Cardiac muscle cell (in vitro differentiated cells and primary cell): Measurements from ENCODE around the gene UGT1A10. TPM values are rescaled to one million over a fixed set of nuclear protein-coding genes. Genes with fewer than 3 reads are reported as not detected.
"Not testable (repeated sequence)": the region's sequence is repeated elsewhere in the genome, so short reads cannot be mapped to it uniquely, and the experiment has no call there.

Experiments
- DNase-seq, 2 donors: peaks; one replicate each; pipeline versions ENCODE4 v3.0.0 to v3.0.0-alpha.2; 2010 to 2017; ENCODE audit warnings: low read depth in 1 of 2, low spot score in 1 of 2
- H3K27ac ChIP-seq: fragments of 200-600 bp; sonication (generic); 2 replicates; pipeline ENCODE4 v1.5.1; 2016
- H3K27me3 ChIP-seq: fragments of 200-600 bp; sonication (generic); 2 replicates; pipeline ENCODE4 v1.6.0; 2016; ENCODE audit warnings: control low read depth
- H3K36me3 ChIP-seq: fragments of 200-600 bp; sonication (generic); 2 replicates; pipeline ENCODE4 v1.5.1; 2016; ENCODE audit warnings: control low read depth
- H3K4me1 ChIP-seq: fragments of 200-600 bp; sonication (generic); 2 replicates; pipeline ENCODE4 v1.8.1; 2017; ENCODE audit warnings: low read depth, mild to moderate bottlenecking, mixed run types
- H3K4me3 ChIP-seq: fragments of 200-600 bp; sonication (generic); 2 replicates; pipeline ENCODE4 v1.5.1; 2016; ENCODE audit warnings: mild to moderate bottlenecking
- H3K9me3 ChIP-seq: fragments of 200-600 bp; sonication (generic); 2 replicates; pipeline ENCODE4 v1.5.1; 2017; ENCODE audit warnings: low read depth, mild to moderate bottlenecking, control low read depth
- polyA plus RNA-seq: library from polyadenylated mRNA; unstranded; fragments of >200 nt; fragmentation: Nextera tagmentation; extraction: Ambion mirVana; gene quantifications from 2 replicates; pipeline ENCODE4 v1.2.1, GENCODE V29; 2016
- total RNA-seq: library from RNA; depleted of rRNA; stranded (reverse); fragments of >200 nt; gene quantifications from 2 replicates; pipeline ENCODE4 v1.2.3, GENCODE V29; 2016
- TF ChIP-seq, protein P1 (sequence below): IDR thresholded peaks from 2 replicates; pipeline ENCODE4 v1.5.1; 2012; ENCODE audit warnings: low read depth, mild to moderate bottlenecking, low read length

UGT1A10 gene
- total and polyA plus RNA-seq, 2 experiments from 2014 or later = not detected

GRCh38 chr2:233747283-233747544 is 111.0 kb downstream of the UGT1A10 start:
- no peak for DNase-seq
- H3K4me3 ChIP-seq = no peak overlapping the region
- no peaks in the 10 kb centered on the region for H3K27me3 ChIP-seq
- H3K27ac ChIP-seq = no peak overlapping the region
- no peaks in the 10 kb centered on the region for H3K4me1 ChIP-seq
- no peaks in the 10 kb centered on the region for H3K36me3 ChIP-seq
- H3K9me3 ChIP-seq = no peaks in the 10 kb centered on the region
- TF ChIP-seq, protein P1, sequence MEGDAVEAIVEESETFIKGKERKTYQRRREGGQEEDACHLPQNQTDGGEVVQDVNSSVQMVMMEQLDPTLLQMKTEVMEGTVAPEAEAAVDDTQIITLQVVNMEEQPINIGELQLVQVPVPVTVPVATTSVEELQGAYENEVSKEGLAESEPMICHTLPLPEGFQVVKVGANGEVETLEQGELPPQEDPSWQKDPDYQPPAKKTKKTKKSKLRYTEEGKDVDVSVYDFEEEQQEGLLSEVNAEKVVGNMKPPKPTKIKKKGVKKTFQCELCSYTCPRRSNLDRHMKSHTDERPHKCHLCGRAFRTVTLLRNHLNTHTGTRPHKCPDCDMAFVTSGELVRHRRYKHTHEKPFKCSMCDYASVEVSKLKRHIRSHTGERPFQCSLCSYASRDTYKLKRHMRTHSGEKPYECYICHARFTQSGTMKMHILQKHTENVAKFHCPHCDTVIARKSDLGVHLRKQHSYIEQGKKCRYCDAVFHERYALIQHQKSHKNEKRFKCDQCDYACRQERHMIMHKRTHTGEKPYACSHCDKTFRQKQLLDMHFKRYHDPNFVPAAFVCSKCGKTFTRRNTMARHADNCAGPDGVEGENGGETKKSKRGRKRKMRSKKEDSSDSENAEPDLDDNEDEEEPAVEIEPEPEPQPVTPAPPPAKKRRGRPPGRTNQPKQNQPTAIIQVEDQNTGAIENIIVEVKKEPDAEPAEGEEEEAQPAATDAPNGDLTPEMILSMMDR = no peak

- H3K27me3 ChIP-seq, H3K27ac ChIP-seq, H3K9me3 ChIP-seq, DNase-seq, H3K4me1 ChIP-seq, H3K4me3 ChIP-seq, H3K36me3 ChIP-seq: not testable (repeated sequence)
These were observed 114.4 kb downstream of the UGT1A10 start for GRCh38 chr2:233750689-233751088.

DNA sequence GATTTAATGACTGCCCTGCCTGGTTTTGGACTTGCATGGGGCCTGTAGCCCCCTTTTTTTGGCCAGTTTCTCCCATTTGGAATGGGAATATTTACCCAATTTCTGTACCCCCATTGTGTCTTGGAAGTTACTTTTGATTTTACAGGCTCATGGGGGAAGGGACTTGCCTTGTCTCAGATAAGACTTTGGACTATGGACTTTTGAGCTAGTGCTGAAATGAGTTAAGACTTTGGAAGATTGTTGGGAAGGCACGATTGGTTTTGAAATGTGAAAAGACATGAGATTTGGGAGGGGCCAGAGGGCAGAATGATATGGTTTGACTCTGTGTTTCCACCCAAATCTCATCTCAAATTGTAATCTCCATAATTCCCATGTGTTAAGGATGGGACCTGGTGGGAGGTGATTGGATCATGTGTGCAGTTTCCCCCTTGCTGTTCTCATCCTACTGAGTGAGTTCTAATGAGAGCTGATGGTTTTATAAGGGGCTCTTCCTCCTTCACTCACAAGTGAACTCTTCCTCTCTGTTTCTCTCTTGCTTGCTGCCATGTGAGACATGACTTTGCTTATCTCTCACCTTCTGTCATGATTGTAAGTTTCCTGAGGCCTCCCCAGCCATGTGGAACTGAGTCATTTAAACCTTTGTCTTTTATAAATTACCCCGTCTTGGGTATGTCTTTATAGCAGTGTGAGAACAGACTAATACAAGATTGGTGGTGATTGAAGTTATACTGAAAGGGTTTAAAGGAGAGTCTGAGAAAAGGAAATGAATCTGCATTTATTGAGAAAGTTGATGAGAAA is 115.2 kb downstream of the UGT1A10 start:
- not testable (repeated sequence) for H3K36me3 ChIP-seq

GRCh38 chr2:233754872-233755611 is 118.8 kb downstream of the UGT1A10 start:
- TF ChIP-seq, protein P1 = no peak
- DNase-seq = no peak
- Histone ChIP-seq H3K4me3 (no peak overlapping the region), H3K27me3 (no peaks in the 10 kb centered on the region), H3K27ac (no peak overlapping the region), H3K36me3 (no peaks in the 10 kb centered on the region), H3K9me3 (no peaks in the 10 kb centered on the region), H3K4me1 (no peaks in the 10 kb centered on the region)

More for the DNA sequence above, 115.2 kb downstream of the UGT1A10 start:
- not testable (repeated sequence) for H3K4me3 ChIP-seq, H3K9me3 ChIP-seq, DNase-seq, H3K27ac ChIP-seq, H3K4me1 ChIP-seq, H3K27me3 ChIP-seq

GRCh38 chr2:233756429-233757081 is 120.3 kb downstream of the UGT1A10 start:
- Histone ChIP-seq H3K4me1 (no peaks in the 10 kb centered on the region), H3K9me3 (no peaks in the 10 kb centered on the region), H3K36me3 (no peaks in the 10 kb centered on the region), H3K27me3 (no peaks in the 10 kb centered on the region), H3K27ac (no peak overlapping the region), H3K4me3 (no peak overlapping the region)
- no peak for DNase-seq
- TF ChIP-seq, protein P1 = no peak

GRCh38 chr2:233758141-233758540 is 121.9 kb downstream of the UGT1A10 start:
- H3K4me1 ChIP-seq = no peaks in the 10 kb centered on the region
- no peaks in the 10 kb centered on the region for H3K36me3 ChIP-seq
- no peaks in the 10 kb centered on the region for H3K9me3 ChIP-seq
- TF ChIP-seq, protein P1 = no peak
- H3K27ac ChIP-seq = no peak overlapping the region
- no peaks in the 10 kb centered on the region for H3K27me3 ChIP-seq
- H3K4me3 ChIP-seq = no peak overlapping the region
- DNase-seq = no peak
